DOHH2 (cell line): Measurements from ENCODE around the gene MYO1C.
A peak's percentile ranks its signal among the peaks of the same experiment; 100 is the strongest.

Source experiments
- H3F3A ChIP-seq: fragments of 200-600 bp; sonication (generic), shearing (Covaris generic); 2 replicates; pipeline ENCODE4 v1.6.0; 2016; ENCODE audit warnings: antibody characterized with exemption, mild to moderate bottlenecking; ENCODE audit not compliant: control insufficient read depth, insufficient read depth
- H3K27ac ChIP-seq: fragments of 200-600 bp; sonication (generic); 2 replicates; pipeline ENCODE4 v1.5.1; 2014; ENCODE audit warnings: low read depth, mild to moderate bottlenecking, low read length, moderate library complexity
- H3K27me3 ChIP-seq: fragments of 200-600 bp; sonication (generic); 2 replicates; pipeline ENCODE4 v1.6.1; 2014; ENCODE audit warnings: mild to moderate bottlenecking, low read length, mixed read lengths; ENCODE audit not compliant: control insufficient read depth
- H3K36me3 ChIP-seq: fragments of 200-600 bp; sonication (generic); 2 replicates; pipeline ENCODE4 v1.6.1; 2014; ENCODE audit warnings: mild to moderate bottlenecking, low read length, moderate library complexity, mixed read lengths; ENCODE audit not compliant: control insufficient read depth
- H3K4me1 ChIP-seq: fragments of 200-600 bp; sonication (generic); 2 replicates; pipeline ENCODE4 v1.6.1; 2014; ENCODE audit warnings: mild to moderate bottlenecking, low read length, mixed read lengths; ENCODE audit not compliant: control insufficient read depth
- H3K4me2 ChIP-seq: fragments of 200-600 bp; sonication (generic); 2 replicates; pipeline ENCODE4 v1.6.0; 2014; ENCODE audit warnings: mild to moderate bottlenecking, low read length, moderate library complexity
- H3K4me3 ChIP-seq: fragments of 200-600 bp; sonication (generic); 2 replicates; pipeline ENCODE4 v1.5.1; 2014; ENCODE audit warnings: mild to moderate bottlenecking, low read length, mixed read lengths
- H3K79me2 ChIP-seq: fragments of 200-600 bp; sonication (generic); 2 replicates; pipeline ENCODE4 v1.6.1; 2014; ENCODE audit warnings: mild to moderate bottlenecking, low read length, mixed read lengths; ENCODE audit not compliant: control insufficient read depth
- H3K9me2 ChIP-seq: fragments of 200-600 bp; sonication (generic); replicated peaks from 2 replicates; pipeline ENCODE4 v1.6.1; 2014; ENCODE audit warnings: mild to moderate bottlenecking, low read length, mixed read lengths; ENCODE audit not compliant: control insufficient read depth
- H3K9me3 ChIP-seq: fragments of 200-600 bp; sonication (generic); 2 replicates; pipeline ENCODE4 v1.6.1; 2014; ENCODE audit warnings: antibody characterized with exemption, low read length, mixed read lengths; ENCODE audit not compliant: control insufficient read depth, insufficient read depth
- H4K20me1 ChIP-seq: fragments of 200-600 bp; sonication (generic); 2 replicates; pipeline ENCODE4 v1.6.0; 2014; ENCODE audit warnings: low read depth, mild to moderate bottlenecking, antibody characterized with exemption, low read length, moderate library complexity; ENCODE audit not compliant: control insufficient read depth, insufficient read depth
- CTCF ChIP-seq: fragments of 200-600 bp; sonication (generic); IDR thresholded peaks from one replicate; pipeline ENCODE4 v1.5.1; 2014; ENCODE audit warnings: antibody characterized with exemption, mild to moderate bottlenecking, low read depth, low read length; ENCODE audit not compliant: poor library complexity, severe bottlenecking
- EZH2phosphoT487 ChIP-seq: fragments of 200-600 bp; sonication (generic); IDR thresholded peaks from 2 replicates; pipeline ENCODE4 v1.6.1; 2017; ENCODE audit warnings: borderline replicate concordance, mild to moderate bottlenecking, antibody characterized with exemption, low read length, moderate library complexity, mixed read lengths

The MYO1C gene

GRCh38 chr17:1515640-1516387 lies 23.3 kb upstream of the MYO1C start:
- H3K79me2 ChIP-seq: peaks cover 39% of the 10 kb centered on the region
- peaks cover 22% of the 10 kb centered on the region for H3K36me3 ChIP-seq
- H3K9me3 ChIP-seq: no peaks in the 10 kb centered on the region
- peaks cover 16% of the 10 kb centered on the region for H3K4me1 ChIP-seq
- peaks cover 19% of the 10 kb centered on the region for H3F3A ChIP-seq
- H3K4me2 ChIP-seq: peak overlapping the region; percentile 96
- no peaks in the 10 kb centered on the region for H3K27me3 ChIP-seq
- H3K27ac ChIP-seq: peak overlapping the region; percentile 10
- no peaks in the 10 kb centered on the region for H4K20me1 ChIP-seq
- H3K9me2 ChIP-seq: no peaks in the 10 kb centered on the region
- no peak for TF ChIP-seq EZH2phosphoT487
- peak; percentile 72 for TF ChIP-seq CTCF
- peak overlapping the region; percentile 89 for H3K4me3 ChIP-seq

DNA sequence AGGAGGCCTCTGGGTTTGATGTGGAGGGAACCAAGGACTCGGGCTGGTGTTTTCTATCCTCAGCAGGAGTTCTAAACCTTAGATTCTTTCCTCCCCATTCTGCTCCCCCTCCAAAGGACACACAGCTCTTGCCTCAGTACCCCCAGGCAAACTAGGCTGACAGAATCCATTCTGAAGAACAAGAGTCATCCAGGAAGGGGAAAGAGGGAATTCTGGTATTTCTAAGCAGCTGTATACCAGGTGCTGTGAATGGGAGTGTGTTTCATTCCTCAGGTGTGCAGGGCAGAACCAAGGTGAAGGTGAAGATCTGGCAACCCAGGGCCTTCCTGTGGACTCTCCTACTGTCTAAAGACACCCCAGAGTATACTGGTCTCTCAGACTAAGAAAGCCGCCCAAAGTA lies 19.9 kb upstream of the MYO1C start:
- H3K36me3 ChIP-seq: peaks cover 8% of the 10 kb centered on the region; the same call in 1 of the 2 replicates

DNA sequence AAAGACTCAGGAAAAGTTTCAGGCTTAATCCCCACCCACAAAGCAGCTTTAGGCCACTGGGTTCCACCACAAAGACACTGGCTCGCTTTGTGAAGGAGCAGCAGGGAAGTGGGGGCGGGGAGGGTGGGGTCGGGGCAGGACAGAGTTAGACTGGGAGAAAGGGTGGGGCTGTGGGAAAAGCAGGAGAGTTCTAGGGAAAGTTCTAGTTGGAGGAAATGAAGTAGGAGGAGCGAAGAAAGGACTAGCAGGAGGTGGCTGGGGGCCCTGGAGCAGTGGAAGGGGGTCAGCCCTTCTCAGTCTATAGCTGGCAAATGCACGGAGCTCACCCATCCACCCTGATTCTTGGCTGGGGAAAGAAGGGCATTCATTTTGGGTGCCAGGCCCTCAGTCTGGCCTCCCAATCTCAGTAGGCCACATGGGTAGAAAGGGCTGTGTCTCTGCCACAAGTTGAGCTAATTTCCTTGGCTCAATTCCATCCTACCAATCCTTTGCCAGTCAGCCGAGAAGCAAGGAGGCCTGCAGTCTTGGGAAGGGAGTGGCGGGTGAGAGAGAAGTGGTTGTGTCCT lies 19.4 kb upstream of the MYO1C start:
- H4K20me1 ChIP-seq: no peaks in the 10 kb centered on the region
- H3F3A ChIP-seq: no peaks in the 10 kb centered on the region
- H3K4me2 ChIP-seq: no peak overlapping the region
- peaks cover 8% of the 10 kb centered on the region; the same call in 1 of the 2 replicates for H3K36me3 ChIP-seq
- TF ChIP-seq EZH2phosphoT487 (no peak), CTCF (no peak)
- H3K4me1 ChIP-seq: peaks cover 8% of the 10 kb centered on the region
- H3K4me3 ChIP-seq: no peak overlapping the region
- no peak overlapping the region for H3K27ac ChIP-seq
- peaks cover 21% of the 10 kb centered on the region for H3K79me2 ChIP-seq
- no peaks in the 10 kb centered on the region for H3K27me3 ChIP-seq
- H3K9me2 ChIP-seq: no peaks in the 10 kb centered on the region
- H3K9me3 ChIP-seq: no peaks in the 10 kb centered on the region

More for the DNA sequence above, 19.9 kb upstream of the MYO1C start:
- H3K27me3 ChIP-seq: no peaks in the 10 kb centered on the region
- no peak overlapping the region for H3K4me3 ChIP-seq
- no peaks in the 10 kb centered on the region for H3K9me2 ChIP-seq
- TF ChIP-seq CTCF: no peak
- H4K20me1 ChIP-seq: no peaks in the 10 kb centered on the region
- peaks cover 8% of the 10 kb centered on the region for H3K4me1 ChIP-seq
- H3K9me3 ChIP-seq: no peaks in the 10 kb centered on the region
- no peak overlapping the region for H3K4me2 ChIP-seq
- peaks cover 26% of the 10 kb centered on the region for H3K79me2 ChIP-seq
- H3F3A ChIP-seq: no peaks in the 10 kb centered on the region
- no peak overlapping the region for H3K27ac ChIP-seq
